T-helper 1 cell treated with Interleukin-12 subunit alpha and Interleukin-12 subunit beta and Interleukin-4 antibody, amounts not matched to agents 30 ng/mL and 1 ng/mL, for 36 hours (primary cell): Measurements from ENCODE around the gene CNOT10. TPM values are rescaled to one million over a fixed set of nuclear protein-coding genes. Genes with fewer than 3 reads are reported as not detected.
"Not testable (repeated sequence)": the region's sequence is repeated elsewhere in the genome, so short reads cannot be mapped to it uniquely, and the experiment has no call there.

ENCODE experiments used
- intact Hi-C: fragments of 100-400 bp; cut with micrococcal nuclease; formaldehyde crosslinking; loops from one replicate; pipeline ENCODE4 v1.15.1; 2024
- total RNA-seq: library from RNA; stranded (reverse); gene quantifications from 2 replicates; pipeline ENCODE4 v1.2.3, GENCODE V29; 2022

CNOT10 gene
- total RNA-seq, 1 donor from 2014 or later: 50.5 TPM

- intact Hi-C loops: loop anchor here (5.0 to 10.0 kb wide), 4 partner anchors 314 to 1031 kb away; partner anchors contain the start of gene CLASP2
Observed at GRCh38 chr3:32686713-32687112, 1.7 kb downstream of the CNOT10 start.

DNA sequence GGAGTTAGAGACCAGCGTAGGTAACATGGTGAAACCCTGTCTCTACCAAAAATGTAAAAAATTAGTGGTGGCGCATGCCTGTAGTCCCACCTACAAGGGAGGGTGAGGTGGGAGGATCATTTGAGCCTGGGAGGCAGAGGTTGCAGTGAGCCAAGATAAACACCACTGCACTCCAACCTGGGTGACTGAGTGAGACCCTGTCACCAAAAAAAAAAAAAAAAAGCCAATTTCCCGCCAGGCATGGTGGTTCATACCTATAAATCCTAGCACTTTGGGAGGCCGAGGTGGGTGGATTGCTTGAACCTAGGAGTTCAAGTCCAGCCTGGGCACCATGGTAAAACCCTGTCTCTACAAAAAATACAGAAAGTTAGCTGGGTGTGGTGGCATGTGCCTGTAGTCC is 6.9 kb downstream of the CNOT10 start:
- intact Hi-C loops: no loop called here

DNA sequence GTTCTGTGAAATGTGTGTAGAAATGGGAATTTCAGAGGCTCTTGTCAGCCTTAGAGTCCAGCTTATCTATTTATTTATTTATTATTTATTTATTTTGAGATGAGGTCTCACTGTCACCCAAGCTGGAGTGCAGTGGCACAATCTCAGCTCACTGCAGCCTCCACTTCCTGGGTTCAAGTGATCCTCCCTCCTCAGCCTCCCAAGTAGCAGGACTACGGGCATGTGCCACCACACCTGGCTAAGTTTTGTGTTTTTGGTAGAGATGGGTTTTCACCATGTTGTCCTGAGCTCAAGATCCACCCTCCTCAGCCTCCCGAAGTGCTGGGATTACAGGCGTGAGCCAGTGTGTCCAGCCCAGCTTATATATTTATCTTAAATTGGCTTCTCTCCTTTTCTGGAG is 11.5 kb downstream of the CNOT10 start:
- intact Hi-C loops: no loop called here

DNA sequence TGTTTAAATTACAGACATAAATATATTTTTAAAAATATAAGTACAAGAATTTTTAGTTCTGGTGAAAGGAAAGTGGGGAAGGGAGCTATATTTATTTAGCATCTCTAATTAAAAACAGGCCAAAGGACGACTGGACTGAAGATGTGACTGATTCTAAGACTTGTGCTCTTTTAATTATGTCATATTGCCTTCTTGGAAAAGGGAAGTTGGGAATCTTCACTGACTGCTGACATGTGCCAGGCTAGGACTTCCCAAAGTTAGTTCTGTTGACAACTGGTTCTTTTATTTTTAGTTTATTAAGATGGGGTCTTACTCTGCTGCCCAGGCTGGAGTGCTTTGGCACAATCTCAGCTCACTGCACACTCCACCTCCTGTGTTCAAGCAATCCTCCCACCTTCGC is 13.5 kb downstream of the CNOT10 start:
- intact Hi-C loops: no loop called here

DNA sequence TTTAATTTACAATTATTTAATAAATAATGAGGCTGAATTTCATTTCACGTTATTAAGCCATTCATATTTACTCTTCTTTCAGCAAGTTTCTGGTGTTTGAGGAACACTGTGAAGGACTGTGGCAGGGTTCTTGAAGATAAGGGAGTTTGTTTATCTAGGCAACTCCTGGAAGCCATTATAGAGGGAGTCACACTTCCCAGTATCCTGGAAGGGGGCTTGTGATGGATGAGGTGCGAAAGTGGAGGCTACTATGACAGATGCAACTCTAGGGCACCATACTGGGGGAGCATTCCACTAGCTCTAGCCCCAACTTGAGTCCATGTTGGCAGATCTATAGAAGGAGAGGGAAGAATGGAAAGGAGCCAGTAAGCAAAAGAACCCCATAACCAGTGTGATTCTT is 14.4 kb downstream of the CNOT10 start:
- intact Hi-C loops: no loop called here

GRCh38 chr3:32700244-32700643 is 15.3 kb downstream of the CNOT10 start:
- intact Hi-C loops: no loop called here

- intact Hi-C loops: no loop called here
Observed at GRCh38 chr3:32703491-32703972, 18.5 kb downstream of the CNOT10 start.

GRCh38 chr3:32705232-32705631 is 20.2 kb downstream of the CNOT10 start:
- intact Hi-C loops: no loop called here

GRCh38 chr3:32706348-32707025 is 21.5 kb downstream of the CNOT10 start:
- intact Hi-C loops: loop anchor here (2.0 kb wide), 1 partner anchor 22 kb away; the partner anchor contains the start of gene CNOT10

DNA sequence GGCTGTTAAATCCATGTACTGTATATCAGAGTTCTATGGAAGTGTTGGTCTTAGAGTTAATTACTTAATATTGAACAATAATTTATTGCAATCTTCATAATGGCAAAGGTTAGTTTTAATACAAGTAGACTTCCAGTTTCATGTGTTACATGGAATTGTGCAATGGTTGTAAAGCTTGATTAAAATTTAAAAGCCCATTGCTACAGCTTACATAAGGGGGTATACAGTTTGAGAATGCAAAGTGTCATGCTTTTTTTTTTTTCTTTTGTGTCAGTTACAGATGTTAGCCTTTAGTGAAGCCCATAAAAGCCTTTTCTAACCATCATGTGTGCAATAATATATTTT is 22.0 kb downstream of the CNOT10 start:
- intact Hi-C loops: loop anchor here (2.0 kb wide), 1 partner anchor 22 kb away; the partner anchor contains the start of gene CNOT10

- intact Hi-C loops: no loop called here
Observed at GRCh38 chr3:32708672-32709283, 23.8 kb downstream of the CNOT10 start.

DNA sequence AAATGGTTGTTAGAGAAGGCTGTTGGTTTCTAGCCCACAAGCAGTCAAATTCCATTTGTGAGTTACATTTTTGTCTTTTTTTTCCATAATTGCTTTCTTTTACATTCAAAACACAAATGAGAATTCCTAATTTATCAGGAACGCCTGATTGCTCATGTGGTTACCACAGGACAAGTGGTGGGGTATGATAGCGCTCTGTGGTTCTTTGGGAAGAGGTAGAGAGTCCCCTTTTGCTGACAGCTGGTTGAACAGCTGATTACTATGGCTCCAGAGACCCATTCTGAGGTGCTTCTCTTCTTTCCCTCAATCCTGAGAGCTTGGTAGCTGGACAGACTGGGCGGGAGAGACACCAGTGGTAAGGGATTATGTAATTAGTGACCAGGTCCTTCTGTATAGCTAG is 24.4 kb downstream of the CNOT10 start:
- intact Hi-C loops: no loop called here

GRCh38 chr3:32712506-32713055 is 27.6 kb downstream of the CNOT10 start:
- intact Hi-C loops: no loop called here

GRCh38 chr3:32713181-32713580 is 28.2 kb downstream of the CNOT10 start:
- intact Hi-C loops: no loop called here

- intact Hi-C loops: no loop called here
Observed at GRCh38 chr3:32719335-32719734, 34.3 kb downstream of the CNOT10 start.

GRCh38 chr3:32719931-32720330 is 34.9 kb downstream of the CNOT10 start:
- intact Hi-C loops: no loop called here

- intact Hi-C loops: no loop called here
Observed at GRCh38 chr3:32725721-32726120, 40.7 kb downstream of the CNOT10 start.

DNA sequence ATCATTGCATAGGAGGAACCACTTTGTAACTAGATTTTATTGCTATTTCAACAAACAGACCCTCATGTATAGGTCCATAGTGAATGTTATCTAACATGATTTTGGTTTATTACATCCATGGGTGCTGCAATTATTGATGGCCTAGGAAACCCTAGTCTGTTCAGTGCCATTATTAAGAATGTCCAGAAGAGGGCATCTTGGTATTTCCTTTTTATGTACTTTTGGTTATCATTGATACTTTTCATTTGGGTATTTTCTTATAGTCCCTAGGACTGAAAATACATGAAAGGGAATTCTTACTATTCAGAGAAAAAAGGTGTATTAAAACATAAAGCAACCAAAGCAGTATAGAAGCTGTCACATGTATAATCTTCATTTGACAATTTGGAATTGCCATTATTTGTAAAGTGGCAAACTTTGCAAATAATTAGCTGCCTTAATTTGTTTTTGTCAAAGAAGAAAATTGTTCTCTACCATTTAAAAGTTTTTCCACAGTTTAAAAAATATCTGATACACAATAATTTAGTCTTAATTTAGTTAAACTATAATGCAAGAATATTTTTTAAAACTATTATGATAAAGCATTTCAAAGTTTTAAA is 48.7 kb downstream of the CNOT10 start:
- intact Hi-C loops: loop anchor here (1.0 to 10.0 kb wide), 5 partner anchors 48 to 639 kb away; partner anchors contain the start of genes GLB1 and TMPPE

- intact Hi-C loops: loop anchor here (5.0 to 10.0 kb wide), 2 partner anchors 360 to 638 kb away; partner anchors contain the start of genes GLB1 and TMPPE
Observed at GRCh38 chr3:32734756-32735155, 49.8 kb downstream of the CNOT10 start.

GRCh38 chr3:32743470-32743869 is 58.5 kb downstream of the CNOT10 start:
- intact Hi-C loops: not testable (repeated sequence)

DNA sequence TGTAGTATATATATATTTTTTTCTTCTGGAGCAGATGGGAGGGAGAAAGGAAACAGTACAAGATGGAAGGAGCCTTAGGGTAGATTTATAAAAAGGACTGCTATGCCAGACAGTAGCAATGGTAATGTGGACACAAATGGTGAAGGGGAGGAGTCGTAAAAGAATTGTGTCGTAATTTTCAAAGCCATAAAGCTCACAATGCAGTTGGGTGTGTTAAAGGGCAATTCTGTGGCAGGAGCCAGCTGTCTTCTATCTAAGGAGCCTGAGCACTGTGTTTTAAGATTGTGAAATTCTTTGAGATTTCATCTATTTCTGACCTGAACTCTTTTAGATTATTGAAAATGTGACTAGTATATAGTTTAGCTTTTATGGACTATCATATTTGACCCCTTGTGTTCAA is 58.9 kb downstream of the CNOT10 start:
- intact Hi-C loops: no loop called here

DNA sequence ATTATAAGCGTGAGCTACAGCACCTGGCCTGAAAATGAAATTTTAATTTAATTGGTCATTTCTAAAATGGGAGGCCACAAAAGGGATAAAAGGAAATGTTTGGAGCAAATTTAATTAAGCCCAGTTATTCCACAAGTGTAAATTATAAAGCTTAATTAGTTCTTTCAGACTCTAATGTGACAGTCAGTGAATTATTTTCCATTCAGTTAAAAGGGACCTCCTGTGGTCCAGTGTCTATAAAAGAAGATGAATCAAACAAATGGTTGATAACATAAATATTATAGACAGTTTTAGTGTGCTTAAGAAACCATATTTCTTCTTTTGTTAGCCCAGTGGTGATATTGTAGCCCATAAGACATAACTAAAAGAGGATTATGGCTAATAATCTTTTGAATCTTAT is 66.4 kb downstream of the CNOT10 start:
- intact Hi-C loops: no loop called here
